Measurements from ENCODE around the gene CCDC88B. TPM values are rescaled to one million over a fixed set of nuclear protein-coding genes. Genes with fewer than 3 reads are reported as not detected.

The CCDC88B gene, protein sequence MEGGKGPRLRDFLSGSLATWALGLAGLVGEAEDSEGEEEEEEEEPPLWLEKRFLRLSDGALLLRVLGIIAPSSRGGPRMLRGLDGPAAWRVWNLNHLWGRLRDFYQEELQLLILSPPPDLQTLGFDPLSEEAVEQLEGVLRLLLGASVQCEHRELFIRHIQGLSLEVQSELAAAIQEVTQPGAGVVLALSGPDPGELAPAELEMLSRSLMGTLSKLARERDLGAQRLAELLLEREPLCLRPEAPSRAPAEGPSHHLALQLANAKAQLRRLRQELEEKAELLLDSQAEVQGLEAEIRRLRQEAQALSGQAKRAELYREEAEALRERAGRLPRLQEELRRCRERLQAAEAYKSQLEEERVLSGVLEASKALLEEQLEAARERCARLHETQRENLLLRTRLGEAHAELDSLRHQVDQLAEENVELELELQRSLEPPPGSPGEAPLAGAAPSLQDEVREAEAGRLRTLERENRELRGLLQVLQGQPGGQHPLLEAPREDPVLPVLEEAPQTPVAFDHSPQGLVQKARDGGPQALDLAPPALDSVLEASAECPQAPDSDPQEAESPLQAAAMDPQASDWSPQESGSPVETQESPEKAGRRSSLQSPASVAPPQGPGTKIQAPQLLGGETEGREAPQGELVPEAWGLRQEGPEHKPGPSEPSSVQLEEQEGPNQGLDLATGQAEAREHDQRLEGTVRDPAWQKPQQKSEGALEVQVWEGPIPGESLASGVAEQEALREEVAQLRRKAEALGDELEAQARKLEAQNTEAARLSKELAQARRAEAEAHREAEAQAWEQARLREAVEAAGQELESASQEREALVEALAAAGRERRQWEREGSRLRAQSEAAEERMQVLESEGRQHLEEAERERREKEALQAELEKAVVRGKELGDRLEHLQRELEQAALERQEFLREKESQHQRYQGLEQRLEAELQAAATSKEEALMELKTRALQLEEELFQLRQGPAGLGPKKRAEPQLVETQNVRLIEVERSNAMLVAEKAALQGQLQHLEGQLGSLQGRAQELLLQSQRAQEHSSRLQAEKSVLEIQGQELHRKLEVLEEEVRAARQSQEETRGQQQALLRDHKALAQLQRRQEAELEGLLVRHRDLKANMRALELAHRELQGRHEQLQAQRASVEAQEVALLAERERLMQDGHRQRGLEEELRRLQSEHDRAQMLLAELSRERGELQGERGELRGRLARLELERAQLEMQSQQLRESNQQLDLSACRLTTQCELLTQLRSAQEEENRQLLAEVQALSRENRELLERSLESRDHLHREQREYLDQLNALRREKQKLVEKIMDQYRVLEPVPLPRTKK (N-terminal part only)
- total RNA-seq: 1 to 10 TPM in 3 of 4 donors, under 1 TPM in 1; 0.98 to 5.2 (median 2.1) TPM

GRCh38 chr11:64339754-64340408 is at the start of gene CCDC88B:
Gene CCDC88B (plus strand): TSS chr11:64340204. CDS start chr11:64340267, 63 bp downstream.
- DNase-seq: no peak
- no peaks in the 10 kb centered on the region for H3K9me3 ChIP-seq
- intact Hi-C loops (cut with DNase I; ENCODE audit: low total_unique reads) (loop anchor here (5.0 kb wide), 1 partner anchor 33 kb away; the partner anchor contains the start of gene ESRRA), in situ Hi-C loops (cut with MboI; ENCODE audit: low sequenced_read_pairs in 4 of 4) (no loop called here)
- H3K36me3 ChIP-seq: no peaks in the 10 kb centered on the region
- H3K27ac ChIP-seq: no peak within 1 kb of the TSS
- H3K27me3 ChIP-seq: no peaks in the 10 kb centered on the region
- peaks cover 0 to 4% of the 10 kb centered on the region in 2 donors for H3K4me1 ChIP-seq
- TF ChIP-seq CTCF (IDR thresholded peaks at IDR 0.05 in 4 of 5, conservative IDR thresholded peaks at IDR 0.05 in 1 of 5): no peak
- TF ChIP-seq POLR2A (IDR thresholded peaks at IDR 0.05): no peak
- H3K4me3 ChIP-seq: peak within 1 kb of the TSS in 1 of 4 donors; percentile 13
- no peak for ATAC-seq

GRCh38 chr11:64290352-64291261 is 49.4 kb upstream of the CCDC88B start:
- H3K9me3 ChIP-seq: no peaks in the 10 kb centered on the region
- ATAC-seq: no peak
- in situ Hi-C loops (cut with MboI; ENCODE audit: low sequenced_read_pairs in 4 of 4): no loop called here
- no peak overlapping the region for H3K4me3 ChIP-seq
- intact Hi-C loops (cut with DNase I; ENCODE audit: low total_unique reads): no loop called here
- TF ChIP-seq CTCF (IDR thresholded peaks at IDR 0.05 in 4 of 5, conservative IDR thresholded peaks at IDR 0.05 in 1 of 5) (no peak), POLR2A (IDR thresholded peaks at IDR 0.05) (no peak)
- peaks cover 11 to 18% of the 10 kb centered on the region in 2 donors for H3K4me1 ChIP-seq
- no peaks in the 10 kb centered on the region for H3K36me3 ChIP-seq
- no peak for DNase-seq
- H3K27me3 ChIP-seq: peaks cover 34 to 46% (median 42%) of the 10 kb centered on the region in 3 donors
- no peak overlapping the region for H3K27ac ChIP-seq

- intact Hi-C loops (cut with DNase I; ENCODE audit: low total_unique reads) (no loop called here), in situ Hi-C loops (cut with MboI; ENCODE audit: low sequenced_read_pairs in 4 of 4) (no loop called here)
- Histone ChIP-seq H3K36me3 (no peaks in the 10 kb centered on the region), H3K9me3 (no peaks in the 10 kb centered on the region), H3K4me3 (peak within 1 kb of the TSS; percentile 30 to 38 (median 35)), H3K27ac (no peak within 1 kb of the TSS), H3K4me1 (peaks cover 7 to 13% of the 10 kb centered on the region in 2 donors), H3K27me3 (peaks cover 35 to 50% (median 46%) of the 10 kb centered on the region in 3 donors)
- DNase-seq (no peak), ATAC-seq (no peak)
- TF ChIP-seq POLR2A (IDR thresholded peaks at IDR 0.05) (no peak), CTCF (IDR thresholded peaks at IDR 0.05 in 4 of 5, conservative IDR thresholded peaks at IDR 0.05 in 1 of 5) (no peak)
These were observed 48.7 kb upstream of the CCDC88B start, which contains the start of gene KCNK4 for GRCh38 chr11:64291262-64291751. Gene KCNK4 (plus strand): TSS chr11:64291302. CDS start chr11:64293019, 1,717 bp downstream.
